ENCODE measurements around the gene PIEZO1. TPM values are rescaled to one million over a fixed set of nuclear protein-coding genes. Genes with fewer than 3 reads are reported as not detected.
"Not testable (repeated sequence)": the region's sequence is repeated elsewhere in the genome, so short reads cannot be mapped to it uniquely, and the experiment has no call there.

Gene PIEZO1
- total and polyA plus RNA-seq, 7 donors: 18.0 to 242 (median 126) TPM

DNA sequence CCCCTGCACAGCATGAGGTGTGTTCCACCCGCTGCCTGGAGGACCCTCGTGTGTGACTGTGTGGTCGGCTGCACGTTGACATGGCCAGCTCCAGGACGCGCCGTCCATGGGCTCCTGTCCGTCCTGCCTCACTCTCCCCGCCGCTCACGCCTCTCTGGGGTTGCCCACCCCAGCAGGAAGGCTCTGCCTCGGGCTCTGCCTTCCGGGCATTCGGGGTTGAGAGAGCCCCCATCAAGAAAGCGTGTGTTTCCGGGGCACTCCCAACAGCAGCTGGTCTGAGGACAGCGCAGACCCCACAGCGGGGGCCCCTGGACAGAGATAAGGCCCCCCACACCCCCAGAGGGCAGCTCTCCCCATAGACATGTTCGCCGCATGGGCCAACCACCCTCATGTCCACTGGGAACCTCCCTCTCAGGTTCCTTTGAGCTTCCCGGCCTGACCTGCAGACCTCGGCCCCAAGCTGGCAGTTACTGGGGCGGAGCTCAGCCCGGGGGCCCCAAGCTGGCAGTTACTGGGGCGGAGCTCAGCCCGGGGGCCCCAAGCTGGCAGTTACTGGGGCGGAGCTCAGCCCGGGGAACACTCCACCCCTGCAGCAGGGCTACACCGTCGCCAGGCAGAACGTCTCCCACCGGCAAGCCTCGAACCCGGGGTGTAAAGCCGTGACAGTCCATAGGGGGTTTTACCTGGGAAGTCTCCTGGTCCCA, 8.4 kb upstream of the PIEZO1 start:
- Histone ChIP-seq H3K27me3 (peaks cover 2 to 36% (median 16%) of the 10 kb centered on the region in 3 donors), H3K4me3 (no peak overlapping the region), H3K9me3 (no peaks in the 10 kb centered on the region), H3K36me3 (no peaks in the 10 kb centered on the region), H3K4me1 (no peaks in the 10 kb centered on the region), H3K27ac (no peak overlapping the region)
- DNase-seq: no peak
- TF ChIP-seq POLR2AphosphoS5 (IDR thresholded peaks at IDR 0.05): no peak
- TF ChIP-seq POLR2A (IDR thresholded peaks at IDR 0.05): no peak
- no peak for TF ChIP-seq EP300 (IDR thresholded peaks at IDR 0.05)
- TF ChIP-seq, protein P1, sequence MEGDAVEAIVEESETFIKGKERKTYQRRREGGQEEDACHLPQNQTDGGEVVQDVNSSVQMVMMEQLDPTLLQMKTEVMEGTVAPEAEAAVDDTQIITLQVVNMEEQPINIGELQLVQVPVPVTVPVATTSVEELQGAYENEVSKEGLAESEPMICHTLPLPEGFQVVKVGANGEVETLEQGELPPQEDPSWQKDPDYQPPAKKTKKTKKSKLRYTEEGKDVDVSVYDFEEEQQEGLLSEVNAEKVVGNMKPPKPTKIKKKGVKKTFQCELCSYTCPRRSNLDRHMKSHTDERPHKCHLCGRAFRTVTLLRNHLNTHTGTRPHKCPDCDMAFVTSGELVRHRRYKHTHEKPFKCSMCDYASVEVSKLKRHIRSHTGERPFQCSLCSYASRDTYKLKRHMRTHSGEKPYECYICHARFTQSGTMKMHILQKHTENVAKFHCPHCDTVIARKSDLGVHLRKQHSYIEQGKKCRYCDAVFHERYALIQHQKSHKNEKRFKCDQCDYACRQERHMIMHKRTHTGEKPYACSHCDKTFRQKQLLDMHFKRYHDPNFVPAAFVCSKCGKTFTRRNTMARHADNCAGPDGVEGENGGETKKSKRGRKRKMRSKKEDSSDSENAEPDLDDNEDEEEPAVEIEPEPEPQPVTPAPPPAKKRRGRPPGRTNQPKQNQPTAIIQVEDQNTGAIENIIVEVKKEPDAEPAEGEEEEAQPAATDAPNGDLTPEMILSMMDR (IDR thresholded peaks at IDR 0.05): no peak
- WGBS, 2 donors: 32 to 38% methylated on average over 35 of the region's 35 CpGs
- intact Hi-C loops (cut with DNase I): no loop called here

GRCh38 chr16:88792668-88793250, 7.7 kb upstream of the PIEZO1 start:
- intact Hi-C loops (cut with DNase I): no loop called here
- Histone ChIP-seq H3K27ac (no peak overlapping the region), H3K36me3 (no peaks in the 10 kb centered on the region), H3K4me3 (no peak overlapping the region), H3K27me3 (peaks cover 2 to 36% (median 16%) of the 10 kb centered on the region in 3 donors), H3K9me3 (no peaks in the 10 kb centered on the region), H3K4me1 (no peaks in the 10 kb centered on the region)
- DNase-seq: no peak
- 82 to 87% methylated on average over 12 of the region's 12 CpGs for WGBS, 2 donors
- no peak for TF ChIP-seq EP300 (IDR thresholded peaks at IDR 0.05)
- TF ChIP-seq, protein P1 (IDR thresholded peaks at IDR 0.05): no peak
- no peak for TF ChIP-seq POLR2AphosphoS5 (IDR thresholded peaks at IDR 0.05)
- no peak for TF ChIP-seq POLR2A (IDR thresholded peaks at IDR 0.05)

DNA sequence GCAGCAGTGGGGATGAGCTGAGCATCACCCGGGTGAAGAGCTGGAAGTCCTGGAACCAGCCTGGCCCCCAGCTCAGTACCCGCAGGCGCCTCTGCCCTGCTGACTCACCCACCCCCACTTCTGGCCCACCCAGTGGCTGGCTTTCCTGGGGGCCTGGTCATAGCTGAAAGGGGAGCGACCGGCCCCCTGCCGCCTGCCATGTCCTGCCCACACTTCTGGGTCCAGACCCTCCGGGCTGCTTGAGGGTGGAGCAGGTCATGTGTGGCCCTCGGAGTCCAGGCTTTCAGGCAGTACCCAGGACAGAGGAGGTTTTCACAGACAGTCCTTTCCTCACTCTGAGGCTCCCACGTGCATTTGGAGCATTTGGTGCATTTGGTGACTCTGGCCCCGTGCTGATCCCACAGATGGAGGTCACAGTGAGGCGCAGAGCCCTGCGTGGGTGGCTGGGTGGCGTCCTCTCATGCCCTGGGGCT, 7.1 kb upstream of the PIEZO1 start:
- no peak overlapping the region for H3K27ac ChIP-seq
- H3K27me3 ChIP-seq: peaks cover 2 to 36% (median 16%) of the 10 kb centered on the region in 3 donors
- no peaks in the 10 kb centered on the region for H3K4me1 ChIP-seq
- intact Hi-C loops (cut with DNase I): no loop called here
- DNase-seq: no peak
- 65 to 80% methylated on average over 13 of the region's 13 CpGs for WGBS, 2 donors
- H3K9me3 ChIP-seq: no peaks in the 10 kb centered on the region
- no peak for TF ChIP-seq POLR2AphosphoS5 (IDR thresholded peaks at IDR 0.05)
- H3K36me3 ChIP-seq: no peaks in the 10 kb centered on the region
- H3K4me3 ChIP-seq: no peak overlapping the region

DNA sequence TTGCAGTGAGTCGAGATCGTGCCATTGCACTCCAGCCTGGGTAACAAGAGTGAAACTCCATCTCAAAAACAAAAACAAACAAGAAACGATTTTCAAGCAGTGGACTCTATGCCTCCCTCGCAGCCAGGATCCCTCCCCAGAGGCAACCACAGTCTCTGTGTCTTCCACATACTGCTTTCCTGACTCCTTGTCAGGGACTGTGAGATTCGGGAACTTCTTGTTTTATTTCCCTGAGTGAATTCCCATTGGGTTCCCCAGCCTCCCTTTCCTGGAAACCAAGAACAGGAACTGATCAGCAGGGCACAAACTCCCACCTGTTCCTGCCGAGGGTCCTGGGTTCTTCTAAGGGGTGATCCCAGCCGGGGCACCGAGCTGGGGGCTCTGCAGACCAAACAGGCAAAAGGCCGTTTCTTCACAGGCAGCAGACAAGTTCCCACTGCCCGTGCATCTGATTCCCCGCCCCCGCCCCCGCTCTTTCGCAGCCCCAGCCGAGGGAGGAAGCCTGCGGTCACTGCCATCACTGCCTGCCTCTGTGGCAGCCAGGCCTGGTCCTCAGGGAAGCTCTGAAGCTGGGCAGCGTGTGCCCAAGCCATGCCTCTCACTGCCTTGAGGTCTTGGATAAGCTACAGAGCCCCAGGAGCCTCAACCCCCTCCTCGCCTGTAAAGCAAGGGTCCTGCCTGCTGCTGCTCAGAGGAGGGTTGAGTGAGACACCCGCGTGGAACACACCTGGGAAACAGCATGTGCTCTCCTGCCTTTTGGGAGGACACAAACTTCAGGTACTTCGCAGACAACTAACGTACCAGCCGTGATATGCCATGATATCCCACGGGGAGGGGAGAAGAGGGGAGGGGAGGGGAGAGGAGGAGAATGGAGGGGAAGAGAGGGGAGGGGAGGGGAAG, 5.5 kb upstream of the PIEZO1 start:
- DNase-seq: no peak
- peaks cover 0 to 2% (median 1%) of the 10 kb centered on the region in 4 donors for H3K4me1 ChIP-seq
- H3K4me3 ChIP-seq: no peak overlapping the region
- no peak for TF ChIP-seq POLR2A (IDR thresholded peaks at IDR 0.05)
- H3K36me3 ChIP-seq: no peaks in the 10 kb centered on the region
- intact Hi-C loops (cut with DNase I): no loop called here
- peaks cover 2 to 36% (median 16%) of the 10 kb centered on the region in 3 donors for H3K27me3 ChIP-seq
- no peak overlapping the region for H3K27ac ChIP-seq
- WGBS, 2 donors: 24 to 51% methylated on average over 24 of the region's 24 CpGs
- no peaks in the 10 kb centered on the region for H3K9me3 ChIP-seq

DNA sequence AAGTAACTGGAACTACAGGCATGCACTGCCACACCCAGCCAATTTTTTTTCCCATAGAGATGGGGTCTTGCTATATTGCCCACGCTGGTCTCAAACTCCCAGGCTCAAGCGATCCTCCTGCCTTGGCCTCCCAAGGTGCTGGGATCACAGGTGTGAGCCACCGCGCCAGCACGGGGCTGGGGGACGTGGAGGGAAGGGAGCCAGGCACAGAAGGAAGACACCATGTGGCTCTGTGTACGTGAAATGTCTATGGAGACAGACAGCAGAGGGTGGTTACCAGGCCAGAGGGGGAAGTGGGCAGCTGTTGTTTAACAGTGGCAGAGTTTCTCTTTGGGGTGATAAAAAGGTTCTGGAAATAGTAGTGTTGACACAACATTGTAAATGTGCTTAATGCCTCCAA, 4.6 kb upstream of the PIEZO1 start:
- intact Hi-C loops (cut with DNase I): no loop called here
- Histone ChIP-seq H3K36me3 (no peaks in the 10 kb centered on the region), H3K4me1 (peaks cover 0 to 6% (median 3%) of the 10 kb centered on the region in 4 donors), H3K27ac (no peak overlapping the region), H3K27me3 (peaks cover 2 to 34% (median 16%) of the 10 kb centered on the region in 3 donors), H3K4me3 (no peak overlapping the region), H3K9me3 (no peaks in the 10 kb centered on the region)
- TF ChIP-seq EP300 (IDR thresholded peaks at IDR 0.05): no peak
- TF ChIP-seq, protein P1 (IDR thresholded peaks at IDR 0.05): no peak
- TF ChIP-seq POLR2A (IDR thresholded peaks at IDR 0.05): no peak
- TF ChIP-seq POLR2AphosphoS5 (IDR thresholded peaks at IDR 0.05): no peak
- DNase-seq: no peak
- WGBS, 2 donors: 66 to 83% methylated on average over 7 of the region's 7 CpGs

DNA sequence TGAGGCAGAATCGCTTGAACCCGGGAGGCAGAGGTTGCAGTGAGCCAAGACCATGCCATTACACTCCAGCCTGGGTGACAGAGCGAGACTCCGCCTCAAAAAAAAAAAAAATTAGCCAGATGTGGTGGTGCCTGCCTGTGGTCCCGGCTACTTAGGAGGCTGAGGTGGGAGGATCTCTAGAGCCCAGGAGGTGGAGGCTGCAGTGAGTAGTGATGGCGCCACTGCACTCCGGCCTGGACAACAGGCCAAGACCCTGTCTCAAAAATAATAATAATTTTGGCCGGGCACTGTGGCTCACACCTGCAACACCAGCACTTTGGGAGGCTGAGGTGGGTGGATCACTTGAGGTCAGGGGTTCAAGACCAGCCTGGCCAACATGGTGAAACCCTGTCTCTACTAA, 3.7 kb upstream of the PIEZO1 start:
- H3K4me3 ChIP-seq; DNase-seq; H3K27ac ChIP-seq; H3K36me3 ChIP-seq; H3K4me1 ChIP-seq; intact Hi-C loops (cut with DNase I); H3K9me3 ChIP-seq: not testable (repeated sequence)
- 96 to 97% methylated on average over 8 of the region's 8 CpGs for WGBS, 2 donors
- peaks cover 2 to 29% (median 16%) of the 10 kb centered on the region in 3 donors for H3K27me3 ChIP-seq
